Heart left ventricle (tissue), 13 donors: ENCODE data around the gene CLASP2.

Experiments
- CTCF ChIP-seq, 12 donors: fragments of 200-600 bp; sonication (generic) in 4 of 12; IDR thresholded peaks; one replicate each; pipeline versions ENCODE4 v1.5.0 to v1.8.0; 2018 to 2022; ENCODE audit warnings: antibody characterized with exemption in 12 of 12, mild to moderate bottlenecking in 5 of 12
- POLR2A ChIP-seq, 2 donors: fragments of 450-650 bp; IDR thresholded peaks; one replicate each; pipeline ENCODE4 v1.6.1; 2017; ENCODE audit warnings: antibody characterized with exemption in 2 of 2, mild to moderate bottlenecking in 2 of 2, moderate library complexity in 2 of 2
- donor health status: ischemic (EF 13 %, LVEDD 7.1; RV severe dilation, severe dysfunction).
- donor health status: DM: no; HTN: yes; CAD: no.
- donor health status: DM: no; HTN: no; CAD: no.
- donor health status: ischemic (EF 25% LVEDD 6.9; RV normal size, moderate dysfunction).
- donor health status: ischemic (EF 25% LVEDD 5.7; RV mildly dilated, moderate dysfunction).
- donor health status: ischemic (EF 35%, LVEDD 5.7; RV mildly dilated, moderate dysfunction).
- donor health status: nonischemic (EF 11% LVEDD 7.7; RV severe dilation, severe dysfunction).
- donor health status: DM: yes; HTN: yes; CAD: no.
- donor health status: PGD.
- donor health status: ischemic (EF 29% LVEDD 5.4; RV normal size, mild dysfunction).
- donor health status: nonischemic (EF 23%, LVEDD 6.1; RV moderate dilation, normal function).

DNA sequence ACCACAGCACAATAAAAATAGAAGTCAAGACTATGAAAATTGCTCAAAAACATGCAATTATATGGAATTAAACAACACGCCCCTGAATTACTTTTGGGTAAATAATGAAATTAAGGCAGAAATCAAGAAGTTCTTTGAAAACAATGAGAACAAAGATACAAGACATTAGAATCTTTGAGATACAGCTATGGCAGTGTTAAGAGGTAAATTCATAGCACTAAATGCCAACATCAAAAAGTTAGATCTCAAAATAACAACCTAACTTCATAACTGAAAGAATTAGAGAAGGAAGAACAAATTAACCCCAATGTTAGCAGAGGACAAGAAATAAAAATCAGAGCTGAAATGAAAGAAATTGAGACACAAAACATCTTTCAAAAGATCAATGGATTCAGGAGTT is 191.3 kb downstream of the CLASP2 start:
- TF ChIP-seq CTCF (IDR thresholded peaks at IDR 0.05) (no peak), POLR2A (IDR thresholded peaks at IDR 0.05) (no peak)
